HG02852 (cell line): Measurements from ENCODE around the gene PHF10.

ENCODE experiments used
- ATAC-seq: cut with Tn5 transposase; IDR thresholded peaks from one replicate; pipeline ENCODE4 v1.9.1; 2021; ENCODE audit warnings: mild to moderate bottlenecking, moderate library complexity; ENCODE audit not compliant: unreplicated experiment

The PHF10 gene

DNA sequence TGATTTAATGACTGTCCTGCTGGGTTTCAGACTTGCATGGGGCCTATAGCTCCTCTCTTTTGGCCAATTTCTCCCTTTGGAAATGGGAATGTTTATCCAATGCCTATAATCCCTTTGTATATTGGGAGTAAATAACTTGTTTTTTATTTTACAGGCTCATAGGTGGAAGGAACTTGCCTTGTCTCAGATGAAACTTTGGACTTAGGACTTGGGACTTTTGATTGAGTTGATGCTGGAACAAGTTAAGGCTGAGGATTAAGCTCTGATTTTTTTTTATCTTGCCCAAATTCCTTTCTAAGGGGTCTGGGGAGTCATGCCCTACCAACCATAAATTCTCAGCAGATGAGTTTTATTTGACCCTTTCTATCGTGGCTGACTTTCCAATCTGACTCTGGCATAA, 46.0 kb downstream of the PHF10 start:
- ATAC-seq: no peak

GRCh38 chr6:169677096-169677495, 47.2 kb downstream of the PHF10 start:
- no peak for ATAC-seq

DNA sequence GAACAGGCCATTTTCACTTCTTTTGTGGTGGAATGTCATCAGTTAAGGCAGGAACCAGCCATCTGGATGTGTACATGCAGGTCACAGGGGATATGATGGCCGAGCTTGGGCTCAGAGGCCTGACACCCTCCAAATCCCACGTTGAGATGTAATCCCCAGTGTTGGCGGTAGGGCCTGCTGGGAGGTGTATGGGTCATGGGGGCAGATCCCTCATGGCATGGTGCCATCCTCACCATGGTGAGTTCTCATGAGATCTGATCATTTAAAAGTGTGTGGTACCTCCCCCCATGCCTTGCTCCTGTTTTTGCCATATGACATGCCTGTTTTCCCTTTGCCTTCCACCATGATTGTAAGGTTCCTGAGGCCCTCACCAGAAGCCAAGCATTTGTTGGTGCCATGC, 49.3 kb downstream of the PHF10 start:
- no peak for ATAC-seq

GRCh38 chr6:169671563-169671962, 52.7 kb downstream of the PHF10 start:
- no peak for ATAC-seq

DNA sequence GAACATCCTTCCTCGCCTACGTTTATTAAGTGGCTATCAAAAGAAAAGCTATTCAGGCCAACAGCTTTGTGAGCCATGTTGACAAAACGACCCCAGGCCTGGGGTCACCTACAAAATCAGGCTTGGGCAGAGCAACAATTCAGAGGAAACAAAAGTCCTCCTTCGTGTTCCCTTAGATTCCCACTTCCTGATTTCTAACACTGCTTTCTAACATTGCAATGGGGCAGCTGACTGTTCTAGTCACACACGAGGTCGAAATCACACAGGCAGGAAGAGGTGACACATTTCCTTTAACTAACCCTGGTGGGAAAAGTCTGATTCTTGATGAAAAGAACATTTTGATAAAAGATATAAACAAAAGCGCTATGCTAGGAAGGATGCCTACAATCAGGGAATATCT, 54.4 kb downstream of the PHF10 start:
- no peak for ATAC-seq

GRCh38 chr6:169669147-169669546, 55.2 kb downstream of the PHF10 start:
- ATAC-seq: no peak

DNA sequence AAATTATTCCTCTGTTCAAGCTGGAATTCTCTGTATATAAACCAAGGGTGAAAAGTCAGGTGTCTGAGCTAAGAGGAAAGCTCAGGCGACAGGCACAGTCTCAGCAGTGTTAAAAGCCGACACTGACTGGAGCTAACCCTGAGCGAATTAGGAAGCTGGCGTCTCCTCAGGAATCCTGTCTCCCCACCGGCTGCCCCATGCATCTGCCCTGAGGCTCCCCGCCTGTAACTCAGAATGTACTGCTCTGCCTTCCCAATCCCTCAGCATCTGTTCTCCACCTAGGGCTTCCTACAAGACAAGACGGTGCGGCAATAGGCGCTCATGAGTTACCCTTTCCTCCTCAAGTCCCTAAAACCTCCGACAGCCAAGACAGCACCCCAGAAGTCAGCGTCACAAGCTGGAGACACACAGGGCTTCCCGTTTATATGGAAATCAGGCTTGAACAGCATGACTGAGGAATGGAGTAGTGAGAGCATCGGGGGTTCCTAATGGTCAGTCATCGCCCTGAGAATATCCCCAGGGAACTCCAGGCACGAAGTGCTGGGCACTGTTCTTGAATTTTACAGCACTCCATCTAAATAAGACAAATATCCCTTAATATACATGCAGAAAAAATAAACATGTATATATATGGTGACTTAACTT, 56.0 kb downstream of the PHF10 start:
- no peak for ATAC-seq

- ATAC-seq: no peak
These were observed 56.6 kb downstream of the PHF10 start for GRCh38 chr6:169667716-169668115.

DNA sequence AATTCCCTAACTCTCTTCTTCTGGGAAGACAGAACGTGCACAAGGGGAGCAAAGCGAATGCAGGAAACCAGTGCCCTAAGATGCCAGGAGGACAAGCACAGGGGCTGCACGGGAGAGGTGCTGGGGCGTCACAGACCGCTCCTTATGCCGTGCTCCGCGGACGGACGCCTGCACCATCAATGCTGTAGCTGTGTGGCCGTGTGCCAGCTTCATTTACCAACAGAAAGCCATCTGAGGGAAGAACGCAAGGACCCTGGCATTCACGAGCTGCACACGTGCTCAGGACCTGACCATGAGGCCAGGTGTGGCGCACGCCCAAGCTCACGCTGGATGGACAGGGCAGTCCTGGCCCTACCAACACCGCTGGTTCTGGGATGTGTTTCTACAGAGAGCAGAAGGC, 57.9 kb downstream of the PHF10 start:
- no peak for ATAC-seq

DNA sequence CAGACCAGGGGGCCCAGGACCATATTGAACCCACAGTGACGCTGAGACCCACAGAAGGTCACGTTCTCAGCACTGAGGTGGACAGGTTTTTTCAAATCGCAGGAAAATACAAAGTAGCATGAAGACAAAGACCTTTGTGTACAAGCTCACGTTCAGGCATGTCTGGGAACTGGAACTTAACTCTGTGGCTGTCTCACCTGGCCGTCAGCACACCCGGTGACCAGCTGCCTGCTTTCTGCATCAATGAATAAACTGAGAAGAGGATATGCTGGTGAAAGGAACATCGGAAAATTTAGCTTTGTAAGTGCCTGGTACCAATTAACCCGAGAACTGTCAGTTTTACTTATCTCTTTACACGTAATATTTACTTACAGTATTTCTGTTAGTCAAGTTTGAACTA, 59.0 kb downstream of the PHF10 start:
- no peak for ATAC-seq

DNA sequence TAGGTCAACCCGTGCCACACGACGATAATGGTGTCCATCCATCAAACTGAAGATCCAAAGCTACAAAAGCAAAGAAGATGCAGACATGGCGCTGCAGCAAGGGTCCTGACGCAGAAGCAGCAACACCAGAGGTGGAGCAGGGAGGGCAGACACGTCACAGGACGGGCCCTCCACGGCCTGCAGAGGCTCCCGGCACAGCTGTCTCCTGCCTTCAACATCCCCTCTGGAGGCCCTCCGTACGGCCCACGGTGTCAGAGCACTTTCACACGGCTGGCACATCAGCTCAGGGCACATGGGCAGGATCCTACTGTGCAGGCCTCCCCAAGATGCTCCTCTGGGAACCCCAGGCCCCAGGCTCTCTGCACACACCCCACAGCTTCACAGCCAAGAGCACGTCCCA, 60.1 kb downstream of the PHF10 start:
- no peak for ATAC-seq

DNA sequence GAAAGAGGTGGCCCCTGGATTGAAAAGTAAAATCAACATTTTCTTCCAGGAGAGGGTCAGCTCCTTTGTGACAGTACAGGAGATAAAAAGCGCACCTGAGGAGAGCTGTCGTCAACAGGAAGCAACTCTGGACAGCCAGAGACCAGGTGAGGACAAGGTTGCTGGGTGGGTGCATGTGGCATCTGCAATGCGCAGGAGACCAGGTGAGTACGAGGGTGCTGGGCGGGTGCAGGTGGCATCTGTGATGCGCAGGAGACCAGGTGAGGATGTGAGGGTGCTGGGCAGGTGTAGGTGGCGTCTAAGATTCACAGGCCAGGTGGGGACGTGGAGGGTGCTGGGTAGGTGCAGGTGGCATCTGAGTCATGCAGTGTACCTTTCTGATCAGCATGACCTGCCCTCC, 60.8 kb downstream of the PHF10 start:
- no peak for ATAC-seq

DNA sequence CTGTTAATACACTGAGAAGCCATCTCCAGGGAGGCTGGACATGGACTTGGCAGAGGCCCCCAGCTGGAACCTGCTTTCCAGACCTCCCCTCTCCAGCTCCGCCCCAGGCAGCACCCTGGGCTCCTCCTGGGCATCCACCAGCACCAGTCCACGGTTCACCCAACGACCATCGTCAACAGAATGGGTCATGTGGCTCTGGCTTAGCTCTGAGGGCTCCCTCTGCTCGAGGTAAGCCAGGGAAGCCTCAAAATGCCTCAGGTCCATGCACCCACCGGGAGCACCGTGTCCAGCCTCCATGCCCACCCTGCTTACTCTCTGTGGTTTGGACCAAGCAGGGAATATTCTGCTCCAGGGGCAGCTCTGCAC, 62.9 kb downstream of the PHF10 start:
- ATAC-seq: no peak

DNA sequence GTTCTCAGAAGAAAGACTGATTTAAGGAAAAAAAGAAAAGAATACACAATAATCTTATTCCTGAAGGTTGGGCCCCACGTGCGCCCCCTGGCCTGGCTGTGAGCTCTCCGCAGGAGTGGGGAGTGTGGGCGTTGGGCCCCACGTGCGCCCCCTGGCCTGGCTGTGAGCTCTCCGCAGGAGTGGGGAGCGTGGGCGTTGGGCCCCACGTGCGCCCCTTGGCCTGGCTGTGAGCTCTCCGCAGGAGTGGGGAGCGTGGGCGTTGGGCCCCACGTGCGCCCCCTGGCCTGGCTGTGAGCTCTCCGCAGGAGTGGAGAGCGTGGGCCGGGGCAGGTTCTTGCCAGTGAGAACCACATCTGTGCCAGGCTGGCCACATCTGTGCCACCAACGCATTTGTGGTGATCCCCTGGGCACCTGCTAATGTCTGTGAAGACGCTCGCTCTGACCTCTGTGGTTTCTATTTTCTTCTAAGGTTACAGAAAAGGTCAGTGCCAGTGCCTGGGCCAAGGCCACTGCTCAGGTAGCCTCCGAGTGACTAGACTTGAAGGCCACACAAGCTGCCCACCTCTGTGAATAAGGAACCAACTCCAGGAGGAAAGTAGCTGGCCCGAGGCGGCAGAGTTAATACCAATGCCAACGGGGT, 63.4 kb downstream of the PHF10 start:
- no peak for ATAC-seq

DNA sequence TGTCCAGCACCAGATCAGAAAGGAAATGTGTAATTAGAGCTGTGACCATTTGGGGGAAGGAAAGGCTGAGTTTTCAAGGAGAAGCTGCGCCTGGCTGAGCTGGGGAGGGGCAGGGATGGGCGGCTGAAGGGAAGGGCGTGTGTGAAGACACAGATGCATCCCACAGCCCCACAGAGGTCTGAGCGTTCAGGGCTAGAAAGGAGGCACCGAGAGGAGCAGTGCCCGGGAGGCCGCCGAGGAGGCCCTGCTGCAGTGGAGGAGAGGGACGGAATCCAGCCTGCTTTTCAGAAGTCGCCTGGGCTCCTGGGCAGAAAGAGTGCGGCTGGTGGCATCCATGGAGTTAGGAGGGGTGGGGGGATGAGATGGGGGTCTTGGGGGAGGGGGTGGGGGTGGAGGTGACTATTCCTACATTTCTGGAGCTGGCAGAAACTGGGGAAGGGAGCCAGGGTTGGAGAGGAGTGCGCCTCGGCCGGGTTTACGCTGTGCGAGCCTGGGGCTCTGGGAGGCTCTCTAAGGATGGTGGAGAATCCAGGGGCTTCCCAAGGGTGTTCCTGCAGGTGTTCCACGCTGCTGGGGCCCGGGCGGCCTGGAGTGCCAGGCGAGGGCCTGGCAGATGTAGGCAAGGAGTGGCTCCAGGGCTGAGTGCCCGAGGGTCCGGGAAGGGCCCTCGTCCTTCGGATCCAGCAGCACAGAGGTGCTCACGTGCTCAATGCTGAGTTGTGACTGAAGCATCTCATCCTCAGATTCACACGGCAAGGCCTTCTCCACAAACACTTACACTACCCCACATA, 64.3 kb downstream of the PHF10 start:
- ATAC-seq: no peak

GRCh38 chr6:169657284-169657610, 67.1 kb downstream of the PHF10 start:
- no peak for ATAC-seq

DNA sequence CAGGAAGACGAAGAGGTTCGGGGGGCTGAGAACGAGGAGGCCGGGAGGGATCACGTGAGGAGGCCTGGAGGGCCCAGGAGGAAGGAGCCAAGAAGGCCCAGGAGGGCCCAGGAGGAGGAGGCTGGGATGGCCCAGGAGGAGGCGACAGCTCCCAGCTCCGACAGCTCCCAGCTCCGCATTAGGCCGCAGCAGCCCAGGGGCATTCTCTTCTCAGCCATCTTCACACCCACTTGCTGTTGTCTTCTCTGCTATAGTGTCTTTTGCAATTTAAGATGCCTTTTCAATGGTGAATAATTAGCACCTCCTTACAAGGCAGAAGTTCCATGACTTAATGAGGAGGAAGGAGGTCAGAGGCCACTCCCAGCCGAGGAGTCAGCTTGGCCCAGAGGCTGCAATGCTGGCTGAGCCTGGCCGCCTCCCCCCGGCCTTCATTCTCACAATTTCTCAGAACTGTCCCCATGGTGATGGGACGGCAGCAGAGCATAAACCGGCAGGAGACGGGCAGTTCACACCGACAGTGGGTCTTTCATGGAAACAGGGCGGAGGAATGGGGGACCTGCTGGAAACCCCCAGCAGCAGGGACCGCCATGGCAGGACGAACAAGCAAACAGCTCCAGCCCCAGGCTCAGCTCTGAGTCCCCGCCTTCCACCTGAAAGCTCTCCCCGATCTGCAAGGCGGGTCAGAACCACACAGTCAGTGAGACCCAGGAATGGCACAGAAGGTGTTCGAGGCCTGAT, 67.6 kb downstream of the PHF10 start:
- ATAC-seq: no peak

- peak; percentile 92 for ATAC-seq
These were observed 69.5 kb downstream of the PHF10 start for GRCh38 chr6:169654598-169655391.
